HL-60/S4 treated with phorbol 12-myristate 13-acetate at 8.2 ng/mL for 4 days and 3 days (cell line): Measurements from ENCODE around the gene CCDC201.
"Not testable (repeated sequence)": the region's sequence is repeated elsewhere in the genome, so short reads cannot be mapped to it uniquely, and the experiment has no call there.

ENCODE experiments used
- in situ Hi-C: fragments of 300-500 bp; cut with MboI; formaldehyde crosslinking; loops from 2 replicates; pipeline ENCODE4 v1.15.0; 2022; ENCODE audit warnings: low sequenced_read_pairs

The CCDC201 gene

GRCh38 chr7:45829846-45830245 is 43.0 kb downstream of the CCDC201 start:
- in situ Hi-C loops: not testable (repeated sequence)

- in situ Hi-C loops: not testable (repeated sequence)
Measured at GRCh38 chr7:45827731-45828130, 45.2 kb downstream of the CCDC201 start.

DNA sequence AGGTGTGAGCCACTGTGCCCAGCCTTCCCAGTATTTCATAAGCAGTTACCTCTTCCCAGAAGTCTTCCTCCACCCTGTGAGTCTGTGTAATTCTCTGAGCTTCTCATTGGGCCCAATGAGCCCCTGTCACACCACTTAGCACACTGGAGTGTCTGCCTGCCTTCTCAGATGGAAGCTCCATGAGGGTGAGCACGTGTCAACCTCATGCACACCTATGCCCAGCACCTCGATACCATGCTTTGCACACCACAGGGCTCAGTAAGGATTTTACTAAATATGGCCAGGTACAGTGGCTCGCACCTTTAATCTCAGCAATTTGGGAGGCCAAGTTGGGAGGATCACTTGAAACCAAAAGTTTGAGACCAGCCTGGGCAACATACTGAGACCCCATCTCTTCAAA is 46.3 kb downstream of the CCDC201 start:
- in situ Hi-C loops: not testable (repeated sequence)

DNA sequence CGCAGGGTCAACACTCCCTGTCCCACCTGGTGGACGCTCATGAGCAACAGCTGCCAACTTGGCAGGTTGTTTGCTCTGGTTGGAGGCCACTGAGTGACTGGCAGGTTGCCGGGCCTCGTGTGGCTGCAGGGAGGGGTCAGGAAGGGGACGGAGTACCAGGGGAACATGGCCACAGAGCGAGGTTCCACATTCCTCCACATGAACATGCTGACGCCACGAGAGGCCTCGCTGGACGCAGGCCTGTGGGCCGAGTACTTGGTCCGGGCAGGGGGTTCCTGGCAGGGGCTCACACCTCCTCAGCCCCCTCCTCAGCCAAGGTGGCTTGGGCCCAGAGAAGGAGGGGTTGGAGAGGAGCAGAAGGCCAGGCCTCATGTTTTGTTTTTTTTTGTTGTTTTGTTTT is 54.1 kb downstream of the CCDC201 start:
- in situ Hi-C loops: not testable (repeated sequence)

DNA sequence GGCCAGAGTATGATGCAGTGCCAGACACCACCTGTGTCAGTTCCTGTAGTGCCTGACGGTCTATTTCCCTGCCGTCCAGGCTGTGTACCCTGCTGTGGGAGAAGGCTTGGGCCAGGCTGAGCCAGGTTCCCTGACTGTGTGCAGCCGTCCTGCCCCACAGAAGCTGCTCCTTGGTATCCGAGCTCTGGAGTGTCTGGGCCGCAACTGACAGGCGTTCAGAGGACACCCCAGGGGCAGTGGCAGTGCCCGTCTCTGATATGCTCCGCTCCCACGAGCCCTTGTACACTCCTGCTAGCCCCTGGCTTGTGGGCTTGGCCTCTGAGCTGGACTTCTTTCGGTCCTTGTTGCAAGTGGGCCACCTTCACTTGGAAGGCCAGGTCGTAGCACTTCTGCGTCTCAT is 55.0 kb downstream of the CCDC201 start:
- in situ Hi-C loops: not testable (repeated sequence)

- in situ Hi-C loops: not testable (repeated sequence)
Measured at GRCh38 chr7:45817016-45817415, 55.9 kb downstream of the CCDC201 start.

GRCh38 chr7:45814216-45815118 is 58.4 kb downstream of the CCDC201 start:
- in situ Hi-C loops: not testable (repeated sequence)

GRCh38 chr7:45813771-45814170 is 59.1 kb downstream of the CCDC201 start:
- in situ Hi-C loops: not testable (repeated sequence)

DNA sequence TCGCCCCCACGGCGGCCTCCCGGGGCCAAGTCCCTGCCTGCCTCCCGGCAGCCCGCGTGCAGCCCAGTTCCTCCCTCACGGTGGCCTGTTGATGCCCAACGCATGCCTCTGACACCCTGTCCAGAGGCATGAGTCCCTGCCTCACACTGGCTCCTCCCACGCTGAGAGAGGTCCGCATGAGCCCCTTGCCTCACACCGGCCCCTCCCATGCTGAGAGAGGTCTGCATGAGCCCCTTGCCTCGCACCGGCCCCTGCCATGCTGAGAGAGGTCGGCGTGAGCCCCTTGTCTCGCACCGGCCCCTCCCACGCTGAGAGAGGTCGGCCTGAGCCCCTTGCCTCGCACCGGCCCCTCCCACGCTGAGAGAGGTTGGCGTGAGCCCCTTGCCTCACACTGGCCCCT is 59.9 kb downstream of the CCDC201 start:
- in situ Hi-C loops: no loop called here

DNA sequence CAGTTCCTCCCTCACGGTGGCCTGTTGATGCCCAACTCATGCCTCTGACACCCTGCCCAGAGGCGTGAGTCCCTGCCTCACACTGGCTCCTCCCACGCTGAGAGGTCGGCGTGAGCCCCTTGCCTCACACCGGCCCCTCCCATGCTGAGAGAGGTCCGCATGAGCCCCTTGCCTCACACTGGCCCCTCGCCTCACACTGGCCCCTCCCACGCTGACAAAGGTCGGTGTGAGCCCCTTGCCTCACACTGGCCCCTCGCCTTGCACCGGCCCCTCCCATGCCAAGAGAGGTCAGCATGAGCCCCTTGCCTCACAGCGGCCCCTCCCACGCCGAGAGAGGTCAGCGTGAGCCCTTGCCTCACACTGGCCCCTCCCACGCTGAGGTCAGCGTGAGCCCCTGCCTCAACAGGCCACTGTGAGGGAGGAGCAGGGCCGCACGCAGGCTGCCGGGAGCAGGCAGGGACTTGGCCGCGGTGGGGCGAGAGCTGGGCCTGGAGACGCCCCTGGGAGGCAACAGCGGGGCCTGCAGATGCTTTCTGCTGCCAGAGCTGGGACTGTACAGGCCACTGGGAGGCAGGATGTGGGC is 61.1 kb downstream of the CCDC201 start:
- in situ Hi-C loops: not testable (repeated sequence)

GRCh38 chr7:45810451-45811005 is 62.4 kb downstream of the CCDC201 start:
- in situ Hi-C loops: not testable (repeated sequence)
